Thyroid gland (tissue), 4 donors: ENCODE data around the gene PLD4. TPM values are rescaled to one million over a fixed set of nuclear protein-coding genes. Genes with fewer than 3 reads are reported as not detected.
"Not testable (repeated sequence)": the region's sequence is repeated elsewhere in the genome, so short reads cannot be mapped to it uniquely, and the experiment has no call there.

Experiments used
- DNase-seq, 2 donors: peaks; one replicate each; pipeline ENCODE4 v3.0.0-alpha.2; 2019
- H3K27ac ChIP-seq, 3 donors: fragments of 200-600 bp; sonication (generic); 1 replicate in 2 of 3; 2 replicates in 1 of 3; pipeline ENCODE4 v1.5.1; 2016 to 2019; ENCODE audit warnings: mild to moderate bottlenecking in 1 of 3, moderate library complexity in 1 of 3
- H3K27me3 ChIP-seq: fragments of 200-600 bp; sonication (generic); one replicate; pipeline ENCODE4 v1.5.1; 2019
- H3K36me3 ChIP-seq, 2 donors: fragments of 200-600 bp; sonication (generic); one replicate each; pipeline ENCODE4 v1.5.1; 2016 to 2019
- H3K4me1 ChIP-seq, 2 donors: fragments of 200-600 bp; sonication (generic); one replicate each; pipeline ENCODE4 v1.5.1; 2017 to 2019
- H3K4me3 ChIP-seq, 3 donors: fragments of 200-600 bp; sonication (generic); replicated peaks in 1 of 3; 1 replicate in 2 of 3; 2 replicates in 1 of 3; pipeline ENCODE4 v1.5.1; 2016; ENCODE audit warnings: mild to moderate bottlenecking in 1 of 3
- H3K9me3 ChIP-seq: fragments of 200-600 bp; sonication (generic); one replicate; pipeline ENCODE4 v1.5.1; 2017
- CTCF ChIP-seq, 6 experiments: fragments of 200-600 bp in 3 of 6; fragments of 450-650 bp in 3 of 6; sonication (generic) in 3 of 6; IDR thresholded peaks; one replicate each; pipeline ENCODE4 v1.5.1; 2016 to 2019; ENCODE audit warnings: antibody characterized with exemption in 6 of 6, mild to moderate bottlenecking in 2 of 6, inconsistent platforms in 1 of 6, moderate library complexity in 1 of 6
- POLR2A ChIP-seq, 2 donors: fragments of 450-650 bp; IDR thresholded peaks; one replicate each; pipeline ENCODE4 v1.6.1; 2017; ENCODE audit warnings: antibody characterized with exemption in 2 of 2, mild to moderate bottlenecking in 2 of 2, moderate library complexity in 1 of 2
- whole genome bisulfite sequencing, 2 donors: methylation state at CpG; one replicate each; pipeline ENCODE4 v1.1.5; 2017; 5-methylcytosine and 5-hydroxymethylcytosine counted together
- intact Hi-C: fragments of 100-400 bp; cut with DNase I; formaldehyde crosslinking; loops from one replicate; pipeline ENCODE4 v1.15.1; 2023
- total RNA-seq, 4 donors: library from RNA; depleted of rRNA; stranded (reverse); fragments of >200 nt; gene quantifications; one replicate each; pipeline ENCODE4 v1.2.3, GENCODE V29; 2016

The PLD4 gene
- total RNA-seq, 4 donors from 2014 or later: 0.13 to 0.33 TPM; not detected in 2

DNA sequence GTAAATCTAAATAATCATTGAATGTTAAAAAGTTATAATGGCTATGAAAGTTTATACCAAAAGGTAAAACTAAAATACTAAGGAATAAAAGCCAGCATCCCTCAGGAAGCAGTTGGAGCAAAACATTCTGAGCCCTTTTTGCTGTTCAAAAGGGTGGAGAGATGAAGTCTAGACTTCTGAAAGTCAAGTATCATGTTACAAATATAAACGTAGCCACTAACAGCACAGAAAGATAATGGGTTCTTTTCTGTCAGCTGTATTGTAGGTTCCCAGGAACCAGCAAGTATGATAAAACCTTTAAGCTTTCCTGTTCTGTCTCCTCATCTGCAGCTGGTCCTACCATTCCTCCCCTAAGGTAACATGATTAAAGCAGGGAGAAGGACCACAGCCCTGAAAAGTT is 16.4 kb upstream of the PLD4 start:
- Histone ChIP-seq H3K4me3 (no peak overlapping the region), H3K4me1 (no peaks in the 10 kb centered on the region), H3K27me3 (no peaks in the 10 kb centered on the region), H3K9me3 (no peaks in the 10 kb centered on the region), H3K36me3 (no peaks in the 10 kb centered on the region), H3K27ac (no peak overlapping the region)
- intact Hi-C loops: no loop called here
- DNase-seq: no peak
- TF ChIP-seq CTCF (IDR thresholded peaks at IDR 0.05) (no peak), POLR2A (IDR thresholded peaks at IDR 0.05) (no peak)
- 7 to 13% methylated on average over 1 of the region's 1 CpG for WGBS, 2 donors

DNA sequence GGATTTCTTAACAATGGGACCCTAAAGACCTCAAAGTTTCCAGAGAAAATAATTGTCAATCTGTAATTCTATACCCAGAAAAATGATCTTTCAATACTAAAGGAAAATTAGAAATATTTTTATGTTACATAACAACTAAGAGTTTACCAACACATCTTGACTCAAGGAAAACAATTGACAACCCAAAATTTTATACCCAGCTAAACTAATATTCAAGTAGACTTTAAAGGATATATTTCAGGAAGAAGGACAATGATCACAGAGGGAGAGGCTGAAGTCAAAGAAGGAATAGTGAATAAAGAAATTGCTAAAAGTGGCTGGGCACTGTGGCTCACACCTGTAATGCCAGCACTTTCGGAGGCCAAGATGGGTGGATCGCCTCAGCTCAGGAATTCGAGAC is 12.6 kb upstream of the PLD4 start:
- Histone ChIP-seq H3K9me3 (no peaks in the 10 kb centered on the region), H3K27ac (no peak overlapping the region), H3K36me3 (no peaks in the 10 kb centered on the region), H3K4me1 (peaks cover 0 to 6% of the 10 kb centered on the region in 2 donors), H3K4me3 (no peak overlapping the region), H3K27me3 (no peaks in the 10 kb centered on the region)
- intact Hi-C loops: no loop called here
- 85 to 91% methylated on average over 3 of the region's 3 CpGs for WGBS, 2 donors
- no peak for TF ChIP-seq POLR2A (IDR thresholded peaks at IDR 0.05)
- no peak for TF ChIP-seq CTCF (IDR thresholded peaks at IDR 0.05)
- no peak for DNase-seq

GRCh38 chr14:104913435-104913834 is 11.2 kb upstream of the PLD4 start:
- Histone ChIP-seq H3K36me3 (no peaks in the 10 kb centered on the region), H3K4me3 (no peak overlapping the region), H3K27ac (no peak overlapping the region), H3K27me3 (no peaks in the 10 kb centered on the region), H3K9me3 (no peaks in the 10 kb centered on the region), H3K4me1 (peaks cover 0 to 6% of the 10 kb centered on the region in 2 donors)
- WGBS, 2 donors: 47 to 51% methylated on average over 7 of the region's 7 CpGs
- no peak for TF ChIP-seq CTCF (IDR thresholded peaks at IDR 0.05)
- no peak for TF ChIP-seq POLR2A (IDR thresholded peaks at IDR 0.05)
- intact Hi-C loops: no loop called here
- no peak for DNase-seq

GRCh38 chr14:104917116-104917515 is 7.6 kb upstream of the PLD4 start:
- no peak for TF ChIP-seq POLR2A (IDR thresholded peaks at IDR 0.05)
- Histone ChIP-seq H3K4me1 (peaks cover 0 to 6% of the 10 kb centered on the region in 2 donors), H3K36me3 (no peaks in the 10 kb centered on the region), H3K27me3 (no peaks in the 10 kb centered on the region), H3K27ac (no peak overlapping the region), H3K4me3 (no peak overlapping the region), H3K9me3 (no peaks in the 10 kb centered on the region)
- DNase-seq: no peak
- WGBS, 2 donors: 85 to 86% methylated on average over 9 of the region's 9 CpGs
- intact Hi-C loops: no loop called here

- H3K36me3 ChIP-seq: no peaks in the 10 kb centered on the region
- H3K27me3 ChIP-seq: no peaks in the 10 kb centered on the region
- 79 to 83% methylated on average over 3 to 4 of the region's 4 CpGs for WGBS, 2 donors
- DNase-seq: no peak
- no peak overlapping the region for H3K4me3 ChIP-seq
- peaks cover 0 to 6% of the 10 kb centered on the region in 2 donors for H3K4me1 ChIP-seq
- H3K27ac ChIP-seq: no peak overlapping the region
- TF ChIP-seq CTCF (IDR thresholded peaks at IDR 0.05) (no peak), POLR2A (IDR thresholded peaks at IDR 0.05) (no peak)
- no peaks in the 10 kb centered on the region for H3K9me3 ChIP-seq
- intact Hi-C loops: no loop called here
Observed at GRCh38 chr14:104917993-104918392, 6.7 kb upstream of the PLD4 start.

DNA sequence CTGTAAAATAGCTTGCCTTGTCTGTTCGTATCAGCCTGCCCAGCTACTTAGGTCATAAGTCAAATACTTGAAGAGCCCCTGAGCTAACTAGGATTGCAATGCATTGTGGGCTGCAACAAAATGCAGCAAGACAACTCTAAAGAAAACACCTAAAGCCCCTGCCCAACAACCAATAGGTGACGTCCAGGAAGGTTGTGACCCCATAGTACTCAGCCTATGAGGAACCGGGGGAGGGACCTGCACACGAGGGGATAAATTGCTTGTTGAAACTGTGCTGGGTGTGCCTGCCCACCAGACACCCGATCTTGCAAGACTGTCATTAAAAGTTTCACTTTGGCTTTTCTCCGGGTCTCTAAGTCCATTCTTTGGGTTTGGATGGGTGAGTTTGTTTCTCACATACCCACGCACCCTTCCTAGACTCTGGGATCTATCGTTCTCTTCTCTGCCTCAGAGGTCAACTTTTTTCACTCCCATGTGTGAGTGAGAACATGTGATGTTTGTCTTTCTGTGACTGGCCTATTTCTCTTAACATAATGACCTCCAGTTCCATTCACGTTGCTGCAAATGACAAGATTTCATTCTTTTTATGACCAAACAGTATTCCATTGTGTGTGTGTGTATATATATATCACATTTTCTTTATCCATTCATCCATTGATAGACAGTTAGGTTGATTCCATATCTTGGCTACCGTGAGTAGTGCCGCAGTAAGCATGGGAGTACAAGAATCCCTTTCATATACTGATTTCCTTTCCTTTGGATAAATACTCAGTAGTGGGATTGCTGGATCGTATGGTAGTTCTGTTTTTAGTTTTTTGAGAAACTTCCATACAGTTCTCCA is 5.3 kb upstream of the PLD4 start:
- intact Hi-C loops: not testable (repeated sequence)

More for the DNA sequence above, 5.3 kb upstream of the PLD4 start:
- H3K27ac ChIP-seq, H3K9me3 ChIP-seq, H3K27me3 ChIP-seq, H3K36me3 ChIP-seq, DNase-seq, H3K4me1 ChIP-seq, H3K4me3 ChIP-seq: not testable (repeated sequence)
- WGBS, 2 donors: 85 to 90% methylated on average over 10 to 12 of the region's 12 CpGs
